ENCODE measurements around the gene PALM. TPM values are rescaled to one million over a fixed set of nuclear protein-coding genes. Genes with fewer than 3 reads are reported as not detected.

Gene PALM
- total RNA-seq, 1 donor from 2014 or later: 13.9 TPM

DNA sequence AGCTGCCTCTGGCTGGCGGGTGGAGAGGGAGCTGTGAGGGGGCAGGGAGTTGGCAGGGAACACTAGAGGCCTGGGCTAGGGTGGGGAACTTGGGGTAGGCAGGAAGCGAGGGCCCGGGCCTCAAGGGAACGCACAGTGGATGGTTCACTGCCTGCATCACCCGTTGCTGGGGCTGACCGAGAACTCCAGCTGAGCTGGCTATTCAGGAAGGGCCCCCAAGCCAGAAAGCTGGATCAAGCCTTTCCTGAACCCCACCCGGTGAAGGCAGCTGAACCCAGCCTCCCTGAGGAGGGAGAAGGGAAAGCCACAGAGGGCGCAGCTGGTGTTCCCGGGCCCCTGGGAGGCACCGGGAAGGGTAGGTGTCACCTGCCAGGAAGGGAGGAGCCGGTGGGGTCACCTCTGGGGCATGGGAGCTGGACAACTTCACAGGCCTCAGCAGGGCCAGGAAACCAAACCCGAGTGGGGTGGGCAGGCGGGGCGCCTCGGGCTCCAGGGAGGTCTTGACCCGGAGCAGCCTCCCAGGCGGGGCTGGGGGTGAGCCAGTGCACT lies 13.9 kb downstream of the PALM start:
- Mint-ChIP-seq H3K27ac (no peak overlapping the region), H3K4me3 (no peak overlapping the region), H3K36me3 (peaks cover 3% of the 10 kb centered on the region), H3K9me3 (no peaks in the 10 kb centered on the region), H3K27me3 (ENCODE audit: insufficient read depth, low read depth) (peaks cover 5% of the 10 kb centered on the region), H3K4me1 (peaks cover 14% of the 10 kb centered on the region)
- H3K4me1 ChIP-seq: peaks cover 5% of the 10 kb centered on the region
- TF ChIP-seq EZH2phosphoT487 (IDR thresholded peaks at IDR 0.05): no peak
- H3K27ac ChIP-seq: no peak overlapping the region
- H3K4me3 ChIP-seq: no peak overlapping the region
- peaks cover 61% of the 10 kb centered on the region for H4K20me1 ChIP-seq (ENCODE audit: low read depth)
- DNase-seq (ENCODE audit: low spot score): no peak
- H3K27me3 ChIP-seq: no peaks in the 10 kb centered on the region
- peaks cover 12% of the 10 kb centered on the region for H3F3A ChIP-seq (ENCODE audit: low read depth)
- no peak overlapping the region for H3K4me2 ChIP-seq
- no peaks in the 10 kb centered on the region for H3K9me3 ChIP-seq (ENCODE audit: low read depth)
- no peaks in the 10 kb centered on the region for H3K79me2 ChIP-seq (ENCODE audit: low read depth)
- H2AFZ ChIP-seq (replicated peaks): no peak overlapping the region
- H3K9ac ChIP-seq: no peak overlapping the region
- no peaks in the 10 kb centered on the region for H3K36me3 ChIP-seq

DNA sequence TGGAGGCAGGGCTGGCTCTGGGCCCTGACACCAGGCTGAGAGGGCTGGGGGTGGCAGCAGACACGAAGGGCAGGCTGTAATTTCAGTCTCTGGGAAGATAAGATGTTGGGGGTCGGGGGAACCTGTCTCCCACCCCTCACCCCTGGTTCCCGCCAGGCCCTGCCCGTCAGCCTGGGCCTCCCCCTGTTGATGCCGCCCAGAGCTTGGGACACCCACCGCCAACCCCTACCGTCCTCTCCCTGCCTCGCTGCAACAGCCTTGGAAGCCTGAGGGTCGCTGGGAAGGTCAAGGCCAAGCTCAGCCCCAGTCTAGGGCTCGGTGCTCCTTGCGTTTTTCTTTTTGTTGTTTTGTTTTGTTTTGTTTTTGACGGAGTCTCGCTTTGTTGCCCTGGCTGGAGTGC lies 14.5 kb downstream of the PALM start:
- H3K4me3 ChIP-seq: no peak overlapping the region
- H3K79me2 ChIP-seq (ENCODE audit: low read depth): no peaks in the 10 kb centered on the region
- H3K36me3 Mint-ChIP-seq: peaks cover 3% of the 10 kb centered on the region
- no peak overlapping the region for H2AFZ ChIP-seq (replicated peaks)
- H3K4me2 ChIP-seq: no peak overlapping the region
- H3K4me1 ChIP-seq: peaks cover 2% of the 10 kb centered on the region
- no peaks in the 10 kb centered on the region for H3K9me3 ChIP-seq (ENCODE audit: low read depth)
- H3F3A ChIP-seq (ENCODE audit: low read depth): peaks cover 12% of the 10 kb centered on the region
- H3K27me3 ChIP-seq: no peaks in the 10 kb centered on the region
- H3K27ac Mint-ChIP-seq: no peak overlapping the region
- no peak overlapping the region for H3K4me3 Mint-ChIP-seq
- H3K27me3 Mint-ChIP-seq (ENCODE audit: insufficient read depth, low read depth): peaks cover 5% of the 10 kb centered on the region
- TF ChIP-seq EZH2phosphoT487 (IDR thresholded peaks at IDR 0.05) (no peak), EZH2 (IDR thresholded peaks at IDR 0.05) (no peak)
- TF ChIP-seq, protein P1, sequence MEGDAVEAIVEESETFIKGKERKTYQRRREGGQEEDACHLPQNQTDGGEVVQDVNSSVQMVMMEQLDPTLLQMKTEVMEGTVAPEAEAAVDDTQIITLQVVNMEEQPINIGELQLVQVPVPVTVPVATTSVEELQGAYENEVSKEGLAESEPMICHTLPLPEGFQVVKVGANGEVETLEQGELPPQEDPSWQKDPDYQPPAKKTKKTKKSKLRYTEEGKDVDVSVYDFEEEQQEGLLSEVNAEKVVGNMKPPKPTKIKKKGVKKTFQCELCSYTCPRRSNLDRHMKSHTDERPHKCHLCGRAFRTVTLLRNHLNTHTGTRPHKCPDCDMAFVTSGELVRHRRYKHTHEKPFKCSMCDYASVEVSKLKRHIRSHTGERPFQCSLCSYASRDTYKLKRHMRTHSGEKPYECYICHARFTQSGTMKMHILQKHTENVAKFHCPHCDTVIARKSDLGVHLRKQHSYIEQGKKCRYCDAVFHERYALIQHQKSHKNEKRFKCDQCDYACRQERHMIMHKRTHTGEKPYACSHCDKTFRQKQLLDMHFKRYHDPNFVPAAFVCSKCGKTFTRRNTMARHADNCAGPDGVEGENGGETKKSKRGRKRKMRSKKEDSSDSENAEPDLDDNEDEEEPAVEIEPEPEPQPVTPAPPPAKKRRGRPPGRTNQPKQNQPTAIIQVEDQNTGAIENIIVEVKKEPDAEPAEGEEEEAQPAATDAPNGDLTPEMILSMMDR (IDR thresholded peaks at IDR 0.05): no peak
- peaks cover 55% of the 10 kb centered on the region for H4K20me1 ChIP-seq (ENCODE audit: low read depth)
- DNase-seq (ENCODE audit: low spot score): no peak
- peaks cover 10% of the 10 kb centered on the region for H3K4me1 Mint-ChIP-seq
- H3K9me3 Mint-ChIP-seq: no peaks in the 10 kb centered on the region
- H3K36me3 ChIP-seq: no peaks in the 10 kb centered on the region
- H3K27ac ChIP-seq: no peak overlapping the region
- no peak overlapping the region for H3K9ac ChIP-seq

DNA sequence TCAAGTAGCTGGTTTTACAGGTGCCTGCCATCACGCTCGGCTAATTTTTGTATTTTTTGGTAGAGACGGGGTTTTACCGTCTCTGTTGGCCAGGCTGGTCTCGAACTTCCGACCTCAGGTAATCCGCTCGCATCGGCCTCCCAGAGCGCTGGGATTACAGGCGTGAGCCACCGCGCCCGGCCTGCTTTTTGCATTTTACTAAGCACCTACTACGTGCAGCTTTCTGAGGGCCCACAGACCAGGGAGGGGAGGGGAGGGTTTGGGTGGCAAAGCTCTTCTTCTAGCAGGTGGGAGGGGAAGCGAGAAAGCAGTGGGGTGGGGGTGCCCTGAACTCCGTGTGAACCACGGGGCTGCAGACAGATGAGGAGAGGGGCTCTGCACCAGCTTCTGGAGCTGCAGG lies 15.0 kb downstream of the PALM start:
- no peak for DNase-seq (ENCODE audit: low spot score)
- peaks cover 10% of the 10 kb centered on the region for H3F3A ChIP-seq (ENCODE audit: low read depth)
- no peaks in the 10 kb centered on the region for H3K79me2 ChIP-seq (ENCODE audit: low read depth)
- no peak overlapping the region for H2AFZ ChIP-seq (replicated peaks)
- H3K4me1 ChIP-seq: no peaks in the 10 kb centered on the region
- H3K9me3 ChIP-seq (ENCODE audit: low read depth): no peaks in the 10 kb centered on the region
- no peak overlapping the region for H3K4me3 ChIP-seq
- no peaks in the 10 kb centered on the region for H3K36me3 ChIP-seq
- TF ChIP-seq EZH2 (IDR thresholded peaks at IDR 0.05): no peak
- TF ChIP-seq, protein P1 (IDR thresholded peaks at IDR 0.05): no peak
- no peak for TF ChIP-seq EZH2phosphoT487 (IDR thresholded peaks at IDR 0.05)
- peaks cover 5% of the 10 kb centered on the region for H3K27me3 Mint-ChIP-seq (ENCODE audit: insufficient read depth, low read depth)
- H3K4me3 Mint-ChIP-seq: no peak overlapping the region
- peaks cover 3% of the 10 kb centered on the region for H3K36me3 Mint-ChIP-seq
- peaks cover 6% of the 10 kb centered on the region for H3K4me1 Mint-ChIP-seq
- H4K20me1 ChIP-seq (ENCODE audit: low read depth): peaks cover 51% of the 10 kb centered on the region
- no peak overlapping the region for H3K9ac ChIP-seq
- H3K27me3 ChIP-seq: no peaks in the 10 kb centered on the region
- H3K27ac Mint-ChIP-seq: no peak overlapping the region
- H3K9me3 Mint-ChIP-seq: no peaks in the 10 kb centered on the region
- H3K27ac ChIP-seq: no peak overlapping the region
- H3K4me2 ChIP-seq: no peak overlapping the region

DNA sequence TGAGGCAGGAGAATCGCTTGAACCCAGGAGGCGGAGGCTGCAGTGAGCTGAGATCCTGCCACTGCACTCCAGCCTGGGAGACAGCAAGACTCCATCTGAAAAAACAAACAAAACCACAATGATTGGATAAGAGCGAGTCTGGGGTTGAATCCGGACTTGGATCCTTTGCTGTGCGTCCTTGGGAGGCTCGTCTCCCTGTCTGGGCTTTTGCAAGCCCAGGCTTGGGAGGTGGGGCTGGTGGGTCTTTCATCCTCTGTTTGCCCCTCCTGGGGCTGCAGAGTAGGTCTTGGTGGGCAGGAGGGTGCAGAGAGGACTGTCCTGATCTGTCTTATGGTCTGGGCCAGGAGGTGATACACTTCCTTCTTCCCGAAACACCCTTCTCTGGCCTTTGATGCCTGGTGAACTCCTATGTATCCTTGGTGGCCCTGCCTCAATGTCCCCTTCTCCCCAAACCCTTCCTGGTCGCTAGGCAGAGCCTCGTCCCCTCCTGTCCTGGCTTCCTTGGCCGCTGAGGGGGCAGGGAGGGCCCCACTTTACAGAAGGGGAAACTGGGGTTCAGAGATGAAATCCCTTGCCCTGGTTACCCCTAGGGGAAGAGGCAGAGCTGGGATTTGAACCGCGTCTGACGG lies 16.8 kb downstream of the PALM start:
- Mint-ChIP-seq H3K36me3 (peaks cover 6% of the 10 kb centered on the region), H3K9me3 (no peaks in the 10 kb centered on the region), H3K4me1 (peaks cover 5% of the 10 kb centered on the region), H3K27ac (no peak overlapping the region), H3K27me3 (ENCODE audit: insufficient read depth, low read depth) (peaks cover 5% of the 10 kb centered on the region), H3K4me3 (no peak overlapping the region)
- Histone ChIP-seq H3F3A (ENCODE audit: low read depth) (peaks cover 10% of the 10 kb centered on the region), H3K9me3 (ENCODE audit: low read depth) (no peaks in the 10 kb centered on the region), H3K4me2 (no peak overlapping the region), H3K4me1 (no peaks in the 10 kb centered on the region), H2AFZ (replicated peaks) (no peak overlapping the region), H4K20me1 (ENCODE audit: low read depth) (peaks cover 39% of the 10 kb centered on the region), H3K9ac (no peak overlapping the region), H3K4me3 (no peak overlapping the region), H3K27me3 (no peaks in the 10 kb centered on the region), H3K27ac (no peak overlapping the region), H3K79me2 (ENCODE audit: low read depth) (no peaks in the 10 kb centered on the region), H3K36me3 (no peaks in the 10 kb centered on the region)
- no peak for DNase-seq (ENCODE audit: low spot score)
- TF ChIP-seq, protein P1 (IDR thresholded peaks at IDR 0.05): no peak
- TF ChIP-seq EZH2 (IDR thresholded peaks at IDR 0.05): no peak
- no peak for TF ChIP-seq EZH2phosphoT487 (IDR thresholded peaks at IDR 0.05)
